Stimulated activated CD8-positive, alpha-beta memory T cell treated with anti-CD3 and anti-CD28 coated beads, Interleukin-15, amount 100 ng/mL, for 48 hours (primary cell): Measurements from ENCODE around the gene UNC5A.

Source experiments
- DNase-seq, 2 donors: peaks; one replicate each; pipeline ENCODE4 v3.0.0-alpha.2; 2020; ENCODE audit warnings: low read depth in 2 of 2

UNC5A gene

GRCh38 chr5:176845392-176845713 is 35.0 kb downstream of the UNC5A start:
- DNase-seq = no peak

- DNase-seq = peak in 1 of 2 donors; percentile 7
These were observed 36.2 kb downstream of the UNC5A start for GRCh38 chr5:176846335-176847140.

DNA sequence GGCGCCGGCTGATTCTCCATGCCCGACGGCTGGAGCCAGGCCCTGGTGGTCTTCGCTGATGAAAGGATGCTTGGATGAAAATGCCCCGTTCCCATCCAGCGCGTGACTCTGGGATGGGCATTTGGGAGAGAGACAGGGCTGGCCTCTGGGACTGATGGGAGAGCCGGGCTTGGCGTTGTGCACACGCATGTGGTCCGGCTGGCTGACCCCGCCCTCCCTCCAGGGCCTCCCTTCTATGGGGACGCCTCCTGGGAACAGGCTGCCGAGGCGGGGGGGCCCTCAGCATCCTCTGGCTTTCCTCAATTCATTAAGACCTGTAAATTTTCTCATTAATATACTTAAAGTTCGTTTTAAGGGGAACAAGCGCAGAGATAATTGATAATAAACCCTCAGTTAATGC is 36.8 kb downstream of the UNC5A start:
- no peak for DNase-seq

GRCh38 chr5:176847726-176848290 is 37.4 kb downstream of the UNC5A start:
- DNase-seq = no peak

DNA sequence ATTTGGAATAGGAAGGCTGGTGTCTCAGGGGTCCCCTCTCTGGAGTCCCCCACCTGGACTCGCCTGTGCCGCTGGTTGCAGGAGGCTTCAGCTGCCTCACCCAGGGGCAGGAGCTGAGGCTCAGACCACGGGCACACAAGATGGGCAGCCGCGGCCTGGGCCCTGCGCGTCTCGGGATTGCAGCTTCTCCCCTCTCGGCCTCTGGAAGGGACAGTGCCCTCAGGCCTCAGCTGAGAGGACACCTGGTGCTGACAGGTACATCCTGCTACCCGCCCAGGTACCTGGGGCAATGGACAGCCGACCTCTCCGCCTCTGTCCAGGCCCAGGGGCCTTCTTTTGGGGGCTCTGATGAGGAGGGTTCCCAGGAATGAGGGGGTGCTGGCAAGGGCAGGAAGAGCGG is 38.3 kb downstream of the UNC5A start:
- no peak for DNase-seq

- no peak for DNase-seq
These were observed 39.4 kb downstream of the UNC5A start for GRCh38 chr5:176849611-176850227.

- DNase-seq = no peak
These were observed 40.2 kb downstream of the UNC5A start for GRCh38 chr5:176850371-176851245.

GRCh38 chr5:176851380-176851779 is 41.0 kb downstream of the UNC5A start:
- DNase-seq = no peak

- no peak for DNase-seq
These were observed 41.7 kb downstream of the UNC5A start for GRCh38 chr5:176851871-176852658.

DNA sequence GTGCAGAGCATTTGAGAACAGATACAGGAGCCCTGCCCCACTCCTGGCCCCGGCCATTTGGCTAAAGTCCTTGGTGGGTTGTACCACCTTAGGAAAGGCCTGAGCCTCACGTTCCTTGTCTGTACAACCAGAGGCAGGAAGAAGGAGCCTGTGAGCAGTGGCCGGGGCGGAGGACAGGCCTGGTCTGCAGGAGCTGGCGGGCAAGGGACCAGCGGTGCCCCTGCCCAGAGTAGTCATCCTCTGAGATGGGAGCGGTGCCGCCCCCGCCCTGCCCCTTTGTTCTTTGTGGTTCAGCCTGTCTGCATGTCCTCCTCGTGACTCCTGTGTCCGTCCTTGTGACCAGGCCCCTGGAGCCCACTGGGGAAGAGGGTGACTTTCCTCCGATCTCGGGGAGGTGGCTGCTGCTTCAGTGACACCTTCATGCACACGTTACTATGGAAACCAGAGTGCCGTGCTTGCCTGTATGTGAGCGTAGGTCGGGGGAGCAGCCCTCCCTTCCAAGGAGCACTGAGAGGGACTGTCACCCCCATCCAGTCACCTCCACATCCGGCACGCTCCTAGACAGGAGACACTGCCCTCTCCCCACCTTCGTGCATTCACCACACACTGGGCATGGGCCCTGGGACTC is 42.9 kb downstream of the UNC5A start:
- no peak for DNase-seq

GRCh38 chr5:176854164-176854563 is 43.8 kb downstream of the UNC5A start:
- DNase-seq = no peak

DNA sequence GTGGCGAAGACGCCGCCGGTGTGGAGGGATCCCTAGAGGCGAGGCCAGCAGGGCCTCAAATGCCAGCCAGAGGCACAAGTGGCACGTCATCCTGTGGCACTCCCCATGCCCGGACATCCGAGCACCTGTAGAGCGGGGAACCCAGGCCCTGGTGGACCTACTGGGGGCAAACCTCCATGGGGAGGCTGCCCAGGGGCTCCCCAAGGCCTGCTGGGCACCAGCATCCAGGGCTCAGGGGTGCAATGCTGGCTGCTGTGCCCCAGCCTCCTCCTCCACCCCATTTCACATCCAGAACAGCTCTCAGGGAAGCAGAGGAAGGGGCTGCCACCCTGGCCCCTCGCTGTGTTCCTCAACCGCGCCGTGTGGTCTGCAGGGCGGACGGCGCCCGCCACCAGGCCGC is 45.2 kb downstream of the UNC5A start:
- DNase-seq = no peak

- no peak for DNase-seq
These were observed 46.4 kb downstream of the UNC5A start for GRCh38 chr5:176856746-176857145.

- DNase-seq = no peak
These were observed 47.0 kb downstream of the UNC5A start for GRCh38 chr5:176857216-176857893.

- no peak for DNase-seq
These were observed 47.5 kb downstream of the UNC5A start for GRCh38 chr5:176857894-176858273.

DNA sequence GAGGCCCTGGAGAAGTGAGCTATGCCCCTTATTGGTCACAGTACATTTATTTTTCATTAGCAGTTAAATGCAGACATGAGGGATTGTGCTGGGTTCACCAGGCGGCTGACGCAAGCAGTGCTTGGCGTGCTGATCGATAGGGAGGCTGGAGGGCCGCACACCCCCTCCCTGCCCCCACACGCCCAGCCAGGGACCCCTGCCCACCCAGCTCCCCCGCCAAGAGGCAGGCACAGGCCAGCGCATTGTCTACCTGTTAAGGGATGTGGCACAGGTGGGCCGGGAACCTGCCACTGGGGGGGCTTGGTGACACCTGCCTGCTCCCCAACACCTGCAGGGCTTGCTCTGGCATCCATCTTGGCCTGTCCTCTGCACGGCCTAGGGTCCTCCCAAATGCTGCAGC is 49.6 kb downstream of the UNC5A start:
- no peak for DNase-seq

DNA sequence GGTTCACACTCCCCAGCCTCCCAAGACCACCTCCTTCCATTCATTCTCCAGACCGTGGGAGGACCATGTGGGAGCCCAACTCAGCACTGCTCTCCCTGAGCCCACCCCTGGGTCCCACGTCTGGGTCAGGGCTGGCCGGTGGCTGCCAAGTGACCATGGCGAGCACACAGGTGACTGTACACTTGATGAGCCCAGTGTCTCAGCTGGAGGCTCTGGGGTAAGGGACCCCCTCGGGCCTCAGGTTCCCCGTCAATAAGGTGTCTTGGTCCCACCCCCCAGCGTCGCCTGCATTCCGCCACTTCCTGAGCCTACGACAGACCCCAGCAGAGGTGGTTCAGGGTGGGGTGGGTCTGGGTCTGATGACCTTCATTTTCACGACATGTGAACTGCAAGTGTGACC is 50.0 kb downstream of the UNC5A start:
- DNase-seq = no peak

DNA sequence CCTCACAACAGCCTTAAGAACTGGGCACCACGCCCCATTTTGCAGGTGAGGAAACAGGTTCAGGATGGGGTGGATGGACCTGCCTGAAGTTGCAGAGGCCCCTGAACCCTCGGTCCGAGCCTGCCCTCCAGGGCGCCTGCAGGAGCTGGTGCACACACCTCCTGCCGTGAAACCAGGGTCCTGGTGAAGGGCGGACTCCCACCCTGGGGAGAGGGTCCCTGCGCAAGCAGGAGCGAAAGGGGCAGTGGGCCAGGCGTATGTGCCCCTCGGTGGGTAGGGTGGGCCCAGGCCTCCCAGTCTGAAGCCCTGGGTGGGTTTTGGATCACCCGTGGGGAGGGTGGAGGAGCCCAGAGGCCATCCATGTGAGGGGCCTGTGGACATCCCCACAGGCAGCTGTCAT is 50.9 kb downstream of the UNC5A start:
- no peak for DNase-seq

DNA sequence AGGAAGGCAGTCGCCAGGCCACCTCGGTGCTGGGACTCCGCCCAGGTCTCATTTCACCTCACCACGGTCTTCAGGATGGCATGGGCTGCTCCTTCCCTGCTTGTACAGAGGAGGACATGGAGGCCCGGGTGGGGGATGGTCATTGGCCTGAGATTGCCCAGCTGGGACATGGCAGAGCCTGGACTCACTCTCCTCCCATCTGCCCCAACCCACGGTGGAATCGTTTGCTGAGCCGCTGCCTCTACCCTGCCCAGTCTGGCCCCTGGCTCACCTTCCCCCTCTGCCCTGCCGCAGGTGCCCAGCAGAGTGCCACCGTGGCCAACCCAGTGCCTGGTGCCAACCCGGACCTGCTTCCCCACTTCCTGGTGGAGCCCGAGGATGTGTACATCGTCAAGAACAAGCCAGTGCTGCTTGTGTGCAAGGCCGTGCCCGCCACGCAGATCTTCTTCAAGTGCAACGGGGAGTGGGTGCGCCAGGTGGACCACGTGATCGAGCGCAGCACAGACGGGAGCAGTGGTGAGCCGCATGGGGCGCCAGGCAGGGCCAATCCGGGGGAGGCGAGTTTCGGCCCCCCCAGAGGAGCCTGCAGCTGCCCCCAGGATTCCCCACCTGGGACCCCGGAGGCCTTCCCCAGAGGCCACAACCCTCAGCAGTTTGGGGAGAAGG is 52.1 kb downstream of the UNC5A start:
- DNase-seq = no peak
